ENCODE measurements around the gene LRP1B. TPM values are rescaled to one million over a fixed set of nuclear protein-coding genes. Genes with fewer than 3 reads are reported as not detected.

The LRP1B gene
- polyA plus RNA-seq, 1 donor from 2014 or later: 12.7 TPM

DNA sequence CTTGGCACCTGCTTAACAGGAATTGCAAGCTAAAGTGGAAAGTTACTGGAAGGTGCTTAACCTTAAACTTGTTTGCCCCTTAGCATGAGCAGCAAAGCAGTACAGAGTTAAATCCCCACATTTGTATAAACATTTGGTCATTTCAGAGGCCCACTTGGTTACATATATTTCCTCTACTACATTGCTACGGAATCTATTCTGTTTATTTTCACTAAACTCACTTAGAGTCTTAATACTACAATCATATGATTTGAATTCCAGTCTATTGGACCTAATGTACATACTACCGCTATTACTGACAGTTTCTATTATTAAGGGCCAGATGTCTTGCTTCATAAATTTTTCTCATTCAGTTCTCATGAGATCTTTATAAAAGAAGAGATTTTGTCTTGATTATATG, 1294.0 kb downstream of the LRP1B start:
- Histone ChIP-seq H3K27ac (ENCODE audit: low read length) (no peak overlapping the region), H3K9me3 (ENCODE audit: low read length) (no peaks in the 10 kb centered on the region), H3K9ac (ENCODE audit: low read length) (no peak overlapping the region), H3K36me3 (ENCODE audit: insufficient read depth, low read length) (no peaks in the 10 kb centered on the region), H4K20me1 (ENCODE audit: insufficient read depth) (no peaks in the 10 kb centered on the region), H2AFZ (ENCODE audit: low read depth, low read length) (no peak overlapping the region), H3K4me3 (ENCODE audit: low read length) (no peak overlapping the region), H3K9me2 (ENCODE audit: insufficient read depth, low read length) (no peaks in the 10 kb centered on the region), H3K79me2 (replicated peaks; ENCODE audit: insufficient read depth, low read length) (no peaks in the 10 kb centered on the region), H3K4me2 (ENCODE audit: low read length) (no peak overlapping the region), H3K27me3 (ENCODE audit: insufficient read depth, low read depth, low read length) (no peaks in the 10 kb centered on the region), H3F3A (ENCODE audit: insufficient read depth, low read length, poor library complexity, severe bottlenecking) (no peaks in the 10 kb centered on the region)
- TF ChIP-seq, protein P1, sequence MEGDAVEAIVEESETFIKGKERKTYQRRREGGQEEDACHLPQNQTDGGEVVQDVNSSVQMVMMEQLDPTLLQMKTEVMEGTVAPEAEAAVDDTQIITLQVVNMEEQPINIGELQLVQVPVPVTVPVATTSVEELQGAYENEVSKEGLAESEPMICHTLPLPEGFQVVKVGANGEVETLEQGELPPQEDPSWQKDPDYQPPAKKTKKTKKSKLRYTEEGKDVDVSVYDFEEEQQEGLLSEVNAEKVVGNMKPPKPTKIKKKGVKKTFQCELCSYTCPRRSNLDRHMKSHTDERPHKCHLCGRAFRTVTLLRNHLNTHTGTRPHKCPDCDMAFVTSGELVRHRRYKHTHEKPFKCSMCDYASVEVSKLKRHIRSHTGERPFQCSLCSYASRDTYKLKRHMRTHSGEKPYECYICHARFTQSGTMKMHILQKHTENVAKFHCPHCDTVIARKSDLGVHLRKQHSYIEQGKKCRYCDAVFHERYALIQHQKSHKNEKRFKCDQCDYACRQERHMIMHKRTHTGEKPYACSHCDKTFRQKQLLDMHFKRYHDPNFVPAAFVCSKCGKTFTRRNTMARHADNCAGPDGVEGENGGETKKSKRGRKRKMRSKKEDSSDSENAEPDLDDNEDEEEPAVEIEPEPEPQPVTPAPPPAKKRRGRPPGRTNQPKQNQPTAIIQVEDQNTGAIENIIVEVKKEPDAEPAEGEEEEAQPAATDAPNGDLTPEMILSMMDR (IDR thresholded peaks at IDR 0.05; ENCODE audit: poor library complexity, severe bottlenecking): no peak
- TF ChIP-seq EZH2 (IDR thresholded peaks at IDR 0.05; ENCODE audit: borderline replicate concordance, insufficient read depth, low read length, poor library complexity, severe bottlenecking) (no peak), TAF1 (IDR thresholded peaks at IDR 0.05; ENCODE audit: low read depth) (no peak), POLR2AphosphoS5 (IDR thresholded peaks at IDR 0.05) (no peak), RAD21 (conservative IDR thresholded peaks at IDR 0.05) (no peak), EP300 (conservative IDR thresholded peaks at IDR 0.05; ENCODE audit: poor library complexity, severe bottlenecking) (no peak), SMC3 (conservative IDR thresholded peaks at IDR 0.05; ENCODE audit: poor library complexity) (no peak), MXI1 (conservative IDR thresholded peaks at IDR 0.05; ENCODE audit: poor library complexity, severe bottlenecking) (no peak)
- TF ChIP-seq, protein P2, sequence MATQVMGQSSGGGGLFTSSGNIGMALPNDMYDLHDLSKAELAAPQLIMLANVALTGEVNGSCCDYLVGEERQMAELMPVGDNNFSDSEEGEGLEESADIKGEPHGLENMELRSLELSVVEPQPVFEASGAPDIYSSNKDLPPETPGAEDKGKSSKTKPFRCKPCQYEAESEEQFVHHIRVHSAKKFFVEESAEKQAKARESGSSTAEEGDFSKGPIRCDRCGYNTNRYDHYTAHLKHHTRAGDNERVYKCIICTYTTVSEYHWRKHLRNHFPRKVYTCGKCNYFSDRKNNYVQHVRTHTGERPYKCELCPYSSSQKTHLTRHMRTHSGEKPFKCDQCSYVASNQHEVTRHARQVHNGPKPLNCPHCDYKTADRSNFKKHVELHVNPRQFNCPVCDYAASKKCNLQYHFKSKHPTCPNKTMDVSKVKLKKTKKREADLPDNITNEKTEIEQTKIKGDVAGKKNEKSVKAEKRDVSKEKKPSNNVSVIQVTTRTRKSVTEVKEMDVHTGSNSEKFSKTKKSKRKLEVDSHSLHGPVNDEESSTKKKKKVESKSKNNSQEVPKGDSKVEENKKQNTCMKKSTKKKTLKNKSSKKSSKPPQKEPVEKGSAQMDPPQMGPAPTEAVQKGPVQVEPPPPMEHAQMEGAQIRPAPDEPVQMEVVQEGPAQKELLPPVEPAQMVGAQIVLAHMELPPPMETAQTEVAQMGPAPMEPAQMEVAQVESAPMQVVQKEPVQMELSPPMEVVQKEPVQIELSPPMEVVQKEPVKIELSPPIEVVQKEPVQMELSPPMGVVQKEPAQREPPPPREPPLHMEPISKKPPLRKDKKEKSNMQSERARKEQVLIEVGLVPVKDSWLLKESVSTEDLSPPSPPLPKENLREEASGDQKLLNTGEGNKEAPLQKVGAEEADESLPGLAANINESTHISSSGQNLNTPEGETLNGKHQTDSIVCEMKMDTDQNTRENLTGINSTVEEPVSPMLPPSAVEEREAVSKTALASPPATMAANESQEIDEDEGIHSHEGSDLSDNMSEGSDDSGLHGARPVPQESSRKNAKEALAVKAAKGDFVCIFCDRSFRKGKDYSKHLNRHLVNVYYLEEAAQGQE (IDR thresholded peaks at IDR 0.05; ENCODE audit: borderline replicate concordance): no peak

DNA sequence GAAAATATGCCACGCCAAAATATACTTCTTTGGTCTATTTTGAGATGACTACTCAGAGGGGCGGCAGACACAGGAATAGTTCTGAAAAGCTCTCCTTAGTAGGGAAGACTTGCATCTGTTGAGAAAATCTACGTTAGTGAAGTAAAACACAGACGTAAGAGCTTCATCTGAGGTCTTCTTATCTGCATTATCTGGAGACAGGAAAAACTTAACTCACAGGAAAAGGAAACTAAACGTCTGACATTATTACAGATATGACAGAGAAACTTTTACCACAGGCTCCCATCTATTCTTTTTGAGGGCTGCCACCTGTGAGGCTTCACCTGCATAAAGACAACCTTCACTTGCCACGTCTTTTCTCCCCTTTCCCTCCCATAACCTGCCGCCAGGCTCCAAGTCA, 1295.7 kb downstream of the LRP1B start:
- Histone ChIP-seq H3K9me2 (ENCODE audit: insufficient read depth, low read length) (no peaks in the 10 kb centered on the region), H3K4me2 (ENCODE audit: low read length) (no peak overlapping the region), H4K20me1 (ENCODE audit: insufficient read depth) (no peaks in the 10 kb centered on the region), H3K4me3 (ENCODE audit: low read length) (no peak overlapping the region), H3K36me3 (ENCODE audit: insufficient read depth, low read length) (no peaks in the 10 kb centered on the region), H2AFZ (ENCODE audit: low read depth, low read length) (no peak overlapping the region), H3K27ac (ENCODE audit: low read length) (no peak overlapping the region), H3K9ac (ENCODE audit: low read length) (no peak overlapping the region), H3K79me2 (replicated peaks; ENCODE audit: insufficient read depth, low read length) (no peaks in the 10 kb centered on the region), H3F3A (ENCODE audit: insufficient read depth, low read length, poor library complexity, severe bottlenecking) (no peaks in the 10 kb centered on the region), H3K27me3 (ENCODE audit: insufficient read depth, low read depth, low read length) (no peaks in the 10 kb centered on the region), H3K9me3 (ENCODE audit: low read length) (no peaks in the 10 kb centered on the region)
- TF ChIP-seq, protein P1 (IDR thresholded peaks at IDR 0.05; ENCODE audit: poor library complexity, severe bottlenecking): no peak
- TF ChIP-seq POLR2AphosphoS5 (IDR thresholded peaks at IDR 0.05): no peak
- TF ChIP-seq MXI1 (conservative IDR thresholded peaks at IDR 0.05; ENCODE audit: poor library complexity, severe bottlenecking): no peak
- TF ChIP-seq TAF1 (IDR thresholded peaks at IDR 0.05; ENCODE audit: low read depth): no peak
- TF ChIP-seq EP300 (conservative IDR thresholded peaks at IDR 0.05; ENCODE audit: poor library complexity, severe bottlenecking): no peak
- TF ChIP-seq, protein P2 (IDR thresholded peaks at IDR 0.05; ENCODE audit: borderline replicate concordance): no peak
- no peak for TF ChIP-seq SMC3 (conservative IDR thresholded peaks at IDR 0.05; ENCODE audit: poor library complexity)
- no peak for TF ChIP-seq EZH2 (IDR thresholded peaks at IDR 0.05; ENCODE audit: borderline replicate concordance, insufficient read depth, low read length, poor library complexity, severe bottlenecking)
- no peak for TF ChIP-seq RAD21 (conservative IDR thresholded peaks at IDR 0.05)

Measured in neural cell (in vitro differentiated cells).